ENCODE results near the gene MRAS.
"Not testable (repeated sequence)": the region's sequence is repeated elsewhere in the genome, so short reads cannot be mapped to it uniquely, and the experiment has no call there.

The MRAS gene

DNA sequence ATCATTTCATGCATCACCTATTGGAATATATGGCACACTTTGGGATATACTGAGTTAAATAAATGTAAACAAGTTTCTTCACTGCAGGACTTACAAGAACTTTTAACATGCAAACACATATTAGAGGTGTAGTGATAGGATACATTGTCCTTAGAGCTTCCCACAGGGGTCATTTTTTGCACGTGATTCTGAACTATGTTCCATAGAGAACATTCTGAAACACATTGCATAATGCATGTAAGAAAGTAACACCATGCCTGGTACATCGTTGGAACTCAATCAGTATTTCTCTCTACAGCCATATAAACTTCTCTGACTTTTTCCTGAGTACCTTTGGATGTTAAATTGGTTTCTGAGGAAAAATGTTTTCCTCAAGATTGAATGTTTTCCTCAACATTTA is 28.3 kb downstream of the MRAS start:
- H3K4me3 ChIP-seq (ENCODE audit: control insufficient read depth, low read depth, low read length): no peak overlapping the region
- TF ChIP-seq, protein P1, sequence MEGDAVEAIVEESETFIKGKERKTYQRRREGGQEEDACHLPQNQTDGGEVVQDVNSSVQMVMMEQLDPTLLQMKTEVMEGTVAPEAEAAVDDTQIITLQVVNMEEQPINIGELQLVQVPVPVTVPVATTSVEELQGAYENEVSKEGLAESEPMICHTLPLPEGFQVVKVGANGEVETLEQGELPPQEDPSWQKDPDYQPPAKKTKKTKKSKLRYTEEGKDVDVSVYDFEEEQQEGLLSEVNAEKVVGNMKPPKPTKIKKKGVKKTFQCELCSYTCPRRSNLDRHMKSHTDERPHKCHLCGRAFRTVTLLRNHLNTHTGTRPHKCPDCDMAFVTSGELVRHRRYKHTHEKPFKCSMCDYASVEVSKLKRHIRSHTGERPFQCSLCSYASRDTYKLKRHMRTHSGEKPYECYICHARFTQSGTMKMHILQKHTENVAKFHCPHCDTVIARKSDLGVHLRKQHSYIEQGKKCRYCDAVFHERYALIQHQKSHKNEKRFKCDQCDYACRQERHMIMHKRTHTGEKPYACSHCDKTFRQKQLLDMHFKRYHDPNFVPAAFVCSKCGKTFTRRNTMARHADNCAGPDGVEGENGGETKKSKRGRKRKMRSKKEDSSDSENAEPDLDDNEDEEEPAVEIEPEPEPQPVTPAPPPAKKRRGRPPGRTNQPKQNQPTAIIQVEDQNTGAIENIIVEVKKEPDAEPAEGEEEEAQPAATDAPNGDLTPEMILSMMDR (IDR thresholded peaks at IDR 0.05; ENCODE audit: control insufficient read depth, insufficient read depth, low read depth, low read length, missing control alignments): no peak
- no peak for DNase-seq (ENCODE audit: low read depth)

DNA sequence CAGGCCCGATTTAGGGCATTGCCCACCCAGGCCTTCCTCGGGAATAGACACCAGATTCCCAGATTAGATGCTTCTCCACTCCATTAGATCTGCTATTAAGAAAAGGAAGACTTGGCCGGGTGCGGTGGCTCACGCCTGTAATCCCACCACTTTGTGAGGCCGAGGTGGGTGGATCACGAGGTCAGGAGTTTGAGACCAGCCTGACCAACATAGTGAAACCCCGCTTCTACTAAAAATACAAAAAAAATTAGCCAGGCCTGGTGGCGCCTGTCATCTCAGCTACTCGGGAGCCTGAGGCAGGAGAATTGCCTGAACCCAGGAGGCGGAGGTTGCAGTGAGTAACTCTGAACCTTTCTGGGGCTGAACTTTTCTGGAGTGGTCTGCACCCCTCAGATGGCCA is 28.8 kb downstream of the MRAS start:
- not testable (repeated sequence) for DNase-seq (ENCODE audit: low read depth); H3K4me3 ChIP-seq (ENCODE audit: control insufficient read depth, low read depth, low read length)

DNA sequence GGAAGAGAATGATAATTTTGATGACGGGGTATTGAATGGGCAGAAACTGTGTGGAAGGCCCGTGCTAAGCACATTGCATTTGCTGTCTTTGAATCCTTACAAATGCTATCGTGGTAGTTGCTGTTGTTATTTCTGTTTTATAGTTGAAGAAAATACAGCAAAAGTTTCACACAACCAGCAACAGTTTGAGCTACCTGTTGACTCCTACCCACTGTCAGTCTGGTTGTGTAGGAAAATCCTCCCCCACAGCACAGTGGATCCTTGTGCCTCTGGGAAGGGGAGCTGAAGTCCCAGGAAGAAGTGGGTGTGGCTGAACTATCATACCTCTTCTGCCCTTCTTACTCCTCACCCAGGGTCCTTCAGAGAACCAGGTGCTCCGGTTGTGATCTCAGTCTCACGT is 29.4 kb downstream of the MRAS start:
- DNase-seq (ENCODE audit: low read depth): no peak
- TF ChIP-seq, protein P1 (IDR thresholded peaks at IDR 0.05; ENCODE audit: control insufficient read depth, insufficient read depth, low read depth, low read length, missing control alignments): no peak
- no peak overlapping the region for H3K4me3 ChIP-seq (ENCODE audit: control insufficient read depth, low read depth, low read length)

DNA sequence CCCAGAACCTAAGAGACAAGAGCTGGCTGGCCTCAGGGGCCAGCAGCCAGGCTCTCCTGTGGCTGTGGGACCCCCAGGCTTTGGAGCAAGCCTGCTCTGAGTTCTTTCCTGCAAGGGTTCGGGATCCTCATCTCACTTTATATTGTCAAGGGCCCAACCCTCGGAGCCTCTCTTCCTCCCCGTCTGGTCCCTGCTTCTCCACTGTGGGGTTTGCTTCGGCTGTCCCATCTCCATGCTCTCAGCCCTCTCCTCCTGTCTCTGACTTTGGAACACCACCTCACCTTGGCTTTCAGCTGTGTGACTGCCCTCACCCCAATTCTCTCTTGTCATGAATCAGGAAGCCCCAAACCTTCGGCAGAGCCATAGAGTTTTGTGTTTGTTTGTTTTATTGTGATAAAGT is 30.0 kb downstream of the MRAS start:
- no peak for DNase-seq (ENCODE audit: low read depth)
- no peak overlapping the region for H3K4me3 ChIP-seq (ENCODE audit: control insufficient read depth, low read depth, low read length)
- TF ChIP-seq, protein P1 (IDR thresholded peaks at IDR 0.05; ENCODE audit: control insufficient read depth, insufficient read depth, low read depth, low read length, missing control alignments): no peak

DNA sequence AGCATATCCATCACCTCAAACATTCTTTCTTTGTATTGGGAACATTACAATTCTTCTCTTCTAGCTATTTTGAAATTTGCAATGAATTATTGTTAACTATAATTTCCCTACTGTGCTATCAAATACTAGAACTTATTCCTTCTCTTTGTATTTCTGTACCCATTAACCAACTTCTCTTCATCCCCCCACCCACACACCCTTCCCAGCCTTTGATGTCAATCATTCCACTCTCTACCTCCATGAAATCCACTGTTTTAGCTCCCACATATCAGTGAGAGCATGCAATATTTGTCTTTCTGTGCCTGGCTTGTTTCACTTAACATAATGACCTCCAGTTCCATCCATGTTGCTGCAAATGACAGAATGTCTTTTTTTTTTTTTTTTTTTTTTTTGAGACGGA is 30.6 kb downstream of the MRAS start:
- H3K4me3 ChIP-seq (ENCODE audit: control insufficient read depth, low read depth, low read length): no peak overlapping the region
- TF ChIP-seq, protein P1 (IDR thresholded peaks at IDR 0.05; ENCODE audit: control insufficient read depth, insufficient read depth, low read depth, low read length, missing control alignments): no peak
- no peak for DNase-seq (ENCODE audit: low read depth)

DNA sequence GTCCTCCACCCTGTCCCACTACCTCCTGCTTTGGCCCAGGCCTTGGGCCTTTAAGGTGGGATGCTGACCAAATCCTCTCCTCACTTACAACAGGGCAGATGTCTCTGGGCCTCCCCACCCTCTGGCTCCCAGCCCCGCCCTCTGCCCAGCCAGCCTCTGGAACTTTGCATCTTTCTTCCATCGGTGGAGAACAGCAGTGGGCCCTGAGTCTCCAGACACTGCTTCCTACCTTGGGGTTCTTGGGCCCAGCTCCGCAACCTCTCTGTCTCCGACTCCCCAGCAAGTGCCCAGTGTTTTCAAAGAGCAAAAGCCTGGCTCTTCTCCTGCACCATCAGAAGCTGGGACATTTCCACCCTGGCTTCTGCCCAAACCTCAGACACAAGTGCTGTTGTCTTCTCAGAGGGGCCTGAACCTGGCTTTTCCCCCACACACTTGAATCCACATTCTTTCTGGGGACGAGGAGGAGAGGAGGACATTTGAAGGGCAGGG is 33.1 kb downstream of the MRAS start:
- no peak overlapping the region for H3K4me3 ChIP-seq (ENCODE audit: control insufficient read depth, low read depth, low read length)
- TF ChIP-seq, protein P1 (IDR thresholded peaks at IDR 0.05; ENCODE audit: control insufficient read depth, insufficient read depth, low read depth, low read length, missing control alignments): no peak
- DNase-seq (ENCODE audit: low read depth): no peak

DNA sequence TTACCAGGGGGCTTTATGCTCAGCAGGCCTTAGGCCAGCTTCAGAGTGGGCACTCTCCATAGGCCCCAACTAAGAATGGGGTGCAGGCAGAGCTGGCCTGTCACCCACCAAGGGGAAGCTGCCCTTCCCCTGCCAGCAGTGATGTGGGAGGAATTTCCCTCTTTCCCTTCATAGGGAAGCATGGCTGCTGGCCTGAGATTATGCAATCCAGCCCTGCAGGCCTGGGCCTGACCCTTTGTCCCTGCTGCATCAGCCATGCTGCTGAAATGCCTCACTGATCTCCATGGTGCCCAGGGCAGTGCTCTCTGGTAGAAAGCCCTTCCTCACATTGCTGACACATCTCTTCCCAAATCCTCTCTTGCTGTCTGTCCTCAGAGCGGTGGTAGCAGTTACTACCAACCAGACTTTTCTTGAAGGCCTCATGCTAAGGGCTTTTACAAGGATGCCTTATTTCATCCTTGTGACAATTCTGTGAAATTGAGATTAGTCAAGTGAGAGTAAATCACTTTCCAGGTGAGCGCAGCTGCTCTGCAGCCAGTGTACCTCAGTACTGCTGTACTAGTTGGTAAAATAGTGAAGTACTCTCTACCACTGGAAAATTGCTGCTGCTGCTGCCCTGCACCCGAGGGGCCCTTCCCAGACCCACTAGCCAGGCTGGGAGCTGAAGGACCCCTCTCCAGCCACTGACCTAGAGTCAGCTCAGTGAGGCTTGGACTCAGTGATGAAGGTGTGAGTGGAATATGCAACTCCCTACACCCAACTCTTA is 33.8 kb downstream of the MRAS start:
- peak; percentile 21 for DNase-seq (ENCODE audit: low read depth)

More for the DNA sequence above, 33.8 kb downstream of the MRAS start:
- TF ChIP-seq, protein P1 (IDR thresholded peaks at IDR 0.05; ENCODE audit: control insufficient read depth, insufficient read depth, low read depth, low read length, missing control alignments): no peak
- no peak overlapping the region for H3K4me3 ChIP-seq (ENCODE audit: control insufficient read depth, low read depth, low read length)
